ENCODE measurements around the gene COTL1.

The COTL1 gene

DNA sequence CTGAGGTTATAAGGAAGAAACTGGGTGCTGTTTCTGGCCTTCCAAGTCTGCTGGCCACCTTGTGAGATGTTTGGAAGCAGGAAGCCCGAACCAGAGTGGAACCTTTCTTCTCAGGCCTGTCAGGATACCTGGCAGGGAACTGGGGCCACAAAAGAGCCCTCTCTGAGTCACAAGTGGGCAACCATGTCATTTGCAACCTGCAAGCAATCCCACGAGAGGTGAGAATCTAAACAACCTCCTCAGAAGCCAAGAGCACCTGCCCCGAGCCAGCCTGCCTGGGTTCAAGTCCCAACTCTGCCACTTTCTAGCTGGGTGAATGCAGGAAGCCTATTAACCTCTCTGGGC, 3.3 kb downstream of the COTL1 start:
- Mint-ChIP-seq H3K4me1 (peaks cover 64% of the 10 kb centered on the region), H3K9me3 (peaks cover 4% of the 10 kb centered on the region), H3K4me3 (peak overlapping the region; percentile 96), H3K27ac (peak overlapping the region; percentile 67), H3K36me3 (peaks cover 45% of the 10 kb centered on the region), H3K27me3 (no peaks in the 10 kb centered on the region)
- ATAC-seq (ENCODE audit: low read depth): no peak
- DNase-seq (ENCODE audit: low spot score in 2 of 2): no peak

DNA sequence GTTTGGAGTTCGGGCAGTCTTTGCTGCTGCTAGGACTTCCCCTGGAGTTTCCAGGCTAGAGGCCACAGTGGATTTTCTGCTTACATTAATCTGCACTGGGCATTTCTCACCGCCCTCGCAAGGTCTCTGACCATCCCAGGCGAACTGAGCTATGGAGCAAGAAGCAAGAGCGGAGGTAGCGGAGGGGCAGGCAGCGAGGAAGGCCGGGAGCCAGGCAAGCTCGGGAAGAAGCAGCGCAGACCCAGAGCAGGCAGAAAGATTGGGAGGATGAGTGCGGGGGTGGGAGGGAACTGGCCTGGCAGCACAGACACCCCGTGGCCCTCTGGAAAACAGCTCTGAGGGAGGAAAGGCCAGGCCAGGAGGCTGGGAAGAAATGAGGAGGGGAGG, 3.8 kb downstream of the COTL1 start:
- Mint-ChIP-seq H3K9me3 (peaks cover 4% of the 10 kb centered on the region), H3K27me3 (no peaks in the 10 kb centered on the region), H3K27ac (peak overlapping the region; percentile 67), H3K36me3 (peaks cover 48% of the 10 kb centered on the region), H3K4me1 (peaks cover 65% of the 10 kb centered on the region), H3K4me3 (peak overlapping the region; percentile 81)
- DNase-seq (ENCODE audit: low spot score in 2 of 2): no peak
- no peak for ATAC-seq (ENCODE audit: low read depth)

GRCh38 chr16:84613408-84614072, 4.3 kb downstream of the COTL1 start:
- Mint-ChIP-seq H3K27me3 (no peaks in the 10 kb centered on the region), H3K9me3 (peaks cover 4% of the 10 kb centered on the region), H3K4me1 (peaks cover 62% of the 10 kb centered on the region), H3K27ac (peak overlapping the region; percentile 67), H3K36me3 (peaks cover 48% of the 10 kb centered on the region), H3K4me3 (peak overlapping the region; percentile 81)
- ATAC-seq (ENCODE audit: low read depth): no peak
- no peak for DNase-seq (ENCODE audit: low spot score in 2 of 2)

DNA sequence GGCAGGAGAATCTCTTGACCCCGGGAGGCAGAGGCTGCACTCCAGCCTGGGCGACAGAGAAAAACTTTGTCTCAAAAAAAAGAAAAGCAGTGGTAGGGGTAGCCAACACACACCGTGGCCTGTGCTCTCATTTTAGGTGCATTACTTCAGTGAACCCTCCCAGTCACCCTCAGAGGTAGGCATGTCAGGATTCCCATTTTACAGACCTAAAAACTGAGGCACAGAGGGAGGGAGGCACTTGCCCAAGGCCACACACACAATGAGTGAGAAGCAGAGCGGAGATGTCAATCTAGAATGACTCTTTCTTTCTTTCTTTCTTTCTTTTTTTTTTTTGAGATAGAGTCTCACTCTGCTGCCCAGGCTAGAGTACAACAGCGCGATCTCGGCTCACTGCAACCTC, 5.2 kb downstream of the COTL1 start:
- peak overlapping the region; percentile 67 for H3K27ac Mint-ChIP-seq
- DNase-seq (ENCODE audit: low spot score in 2 of 2) (no peak), ATAC-seq (ENCODE audit: low read depth) (no peak)
- peaks cover 48% of the 10 kb centered on the region for H3K36me3 Mint-ChIP-seq
- no peaks in the 10 kb centered on the region for H3K27me3 Mint-ChIP-seq
- peaks cover 4% of the 10 kb centered on the region for H3K9me3 Mint-ChIP-seq
- H3K4me3 Mint-ChIP-seq: no peak overlapping the region
- H3K4me1 Mint-ChIP-seq: peaks cover 64% of the 10 kb centered on the region

- no peak for DNase-seq (ENCODE audit: low spot score in 2 of 2)
- Mint-ChIP-seq H3K4me1 (peaks cover 72% of the 10 kb centered on the region), H3K36me3 (peaks cover 46% of the 10 kb centered on the region)
Measured at GRCh38 chr16:84611041-84611440, 6.8 kb downstream of the COTL1 start.

GRCh38 chr16:84610376-84610775, 7.5 kb downstream of the COTL1 start:
- Mint-ChIP-seq H3K4me1 (peaks cover 75% of the 10 kb centered on the region), H3K4me3 (no peak overlapping the region), H3K27me3 (no peaks in the 10 kb centered on the region), H3K36me3 (peaks cover 44% of the 10 kb centered on the region), H3K27ac (peak overlapping the region; percentile 87), H3K9me3 (peaks cover 4% of the 10 kb centered on the region)
- no peak for ATAC-seq (ENCODE audit: low read depth)
- no peak for DNase-seq (ENCODE audit: low spot score in 2 of 2)

More at GRCh38 chr16:84611041-84611440, 6.8 kb downstream of the COTL1 start:
- Mint-ChIP-seq H3K27ac (peak overlapping the region; percentile 87), H3K4me3 (peak overlapping the region; percentile 13), H3K9me3 (peaks cover 4% of the 10 kb centered on the region), H3K27me3 (no peaks in the 10 kb centered on the region)
- ATAC-seq (ENCODE audit: low read depth): no peak

- H3K9me3 Mint-ChIP-seq: peaks cover 4% of the 10 kb centered on the region
- DNase-seq (ENCODE audit: low spot score in 2 of 2): no peak
- H3K36me3 Mint-ChIP-seq: peaks cover 42% of the 10 kb centered on the region
- H3K4me3 Mint-ChIP-seq: peak overlapping the region; percentile 68
- ATAC-seq (ENCODE audit: low read depth): peak; percentile 16
- peaks cover 71% of the 10 kb centered on the region for H3K4me1 Mint-ChIP-seq
- H3K27ac Mint-ChIP-seq: peak overlapping the region; percentile 87
- no peaks in the 10 kb centered on the region for H3K27me3 Mint-ChIP-seq
Measured at GRCh38 chr16:84609563-84610177, 8.2 kb downstream of the COTL1 start.

DNA sequence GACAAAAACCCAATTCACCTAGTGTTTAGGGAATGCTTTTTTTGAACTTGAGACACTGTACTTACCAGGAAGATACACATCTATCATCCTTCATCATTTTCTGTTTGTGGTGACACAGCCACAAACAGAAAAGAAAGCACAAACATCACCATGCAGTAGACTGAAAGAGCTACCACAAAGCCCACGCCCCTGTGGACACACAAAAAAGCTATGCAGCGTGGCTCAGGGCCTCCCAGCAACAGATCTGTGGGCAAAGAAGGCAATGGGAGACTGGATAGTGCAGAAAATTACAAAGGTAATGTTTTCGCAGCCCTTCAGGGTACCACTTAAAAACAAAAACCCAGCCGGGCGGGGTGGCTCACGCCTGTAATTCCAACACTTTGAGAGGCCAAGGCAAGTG, 9.6 kb downstream of the COTL1 start:
- Mint-ChIP-seq H3K4me3 (peak overlapping the region; percentile 80), H3K27ac (peak overlapping the region; percentile 87), H3K27me3 (no peaks in the 10 kb centered on the region), H3K4me1 (peaks cover 66% of the 10 kb centered on the region), H3K9me3 (peaks cover 4% of the 10 kb centered on the region), H3K36me3 (peaks cover 38% of the 10 kb centered on the region)
- DNase-seq (ENCODE audit: low spot score in 2 of 2): no peak
- ATAC-seq (ENCODE audit: low read depth): peak; percentile 16

GRCh38 chr16:84607694-84608093, 10.2 kb downstream of the COTL1 start:
- ATAC-seq (ENCODE audit: low read depth) (peak; percentile 90), DNase-seq (ENCODE audit: low spot score in 2 of 2) (peak; percentile 50 to 69)
- Mint-ChIP-seq H3K9me3 (peaks cover 4% of the 10 kb centered on the region), H3K4me3 (peak overlapping the region; percentile 80), H3K4me1 (peaks cover 70% of the 10 kb centered on the region), H3K27me3 (no peaks in the 10 kb centered on the region), H3K36me3 (peaks cover 35% of the 10 kb centered on the region), H3K27ac (peak overlapping the region; percentile 87)

- peak overlapping the region; percentile 87 for H3K27ac Mint-ChIP-seq
- H3K36me3 Mint-ChIP-seq: peaks cover 34% of the 10 kb centered on the region
- ATAC-seq (ENCODE audit: low read depth) (no peak), DNase-seq (ENCODE audit: low spot score in 2 of 2) (no peak)
- H3K4me3 Mint-ChIP-seq: peak overlapping the region; percentile 80
- H3K27me3 Mint-ChIP-seq: no peaks in the 10 kb centered on the region
- peaks cover 4% of the 10 kb centered on the region for H3K9me3 Mint-ChIP-seq
- H3K4me1 Mint-ChIP-seq: peaks cover 72% of the 10 kb centered on the region
Measured at GRCh38 chr16:84607061-84607460, 10.8 kb downstream of the COTL1 start.

GRCh38 chr16:84606081-84606875, 11.6 kb downstream of the COTL1 start:
- no peak for DNase-seq (ENCODE audit: low spot score in 2 of 2)
- Mint-ChIP-seq H3K4me1 (peaks cover 69% of the 10 kb centered on the region), H3K27me3 (no peaks in the 10 kb centered on the region), H3K4me3 (peak overlapping the region; percentile 80), H3K27ac (peak overlapping the region; percentile 87), H3K9me3 (peaks cover 3% of the 10 kb centered on the region), H3K36me3 (peaks cover 27% of the 10 kb centered on the region)
- peak; percentile 13 for ATAC-seq (ENCODE audit: low read depth)

DNA sequence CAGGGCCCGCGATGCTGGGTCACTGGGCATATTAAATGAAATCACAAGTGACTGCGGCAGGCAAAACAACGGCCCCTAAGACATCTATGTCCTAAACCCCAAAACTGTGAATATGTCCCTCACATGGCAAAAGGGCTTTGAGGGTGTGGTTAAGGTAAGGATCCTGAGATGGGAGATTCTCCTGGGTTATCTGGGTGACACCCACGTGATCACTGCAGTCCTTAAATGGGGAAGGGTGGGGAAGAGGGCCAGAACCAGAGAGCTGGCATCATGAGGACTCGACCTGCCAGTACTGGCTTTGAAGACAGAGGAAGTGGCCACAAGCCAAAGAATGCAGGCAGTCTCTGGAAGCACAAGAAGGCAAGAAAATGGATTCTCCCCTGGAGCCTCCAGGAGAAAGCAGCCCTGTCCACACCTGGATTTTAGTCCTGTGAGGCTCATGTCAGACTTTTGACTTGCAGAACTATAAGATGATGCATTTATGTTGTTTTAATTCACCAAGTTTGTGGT, 12.5 kb downstream of the COTL1 start:
- H3K27ac Mint-ChIP-seq: peak overlapping the region; percentile 87
- peaks cover 69% of the 10 kb centered on the region for H3K4me1 Mint-ChIP-seq
- H3K4me3 Mint-ChIP-seq: no peak overlapping the region
- H3K36me3 Mint-ChIP-seq: peaks cover 19% of the 10 kb centered on the region
- ATAC-seq (ENCODE audit: low read depth): no peak
- H3K9me3 Mint-ChIP-seq: no peaks in the 10 kb centered on the region
- H3K27me3 Mint-ChIP-seq: no peaks in the 10 kb centered on the region
- DNase-seq (ENCODE audit: low spot score in 2 of 2): no peak

- H3K4me1 Mint-ChIP-seq: peaks cover 69% of the 10 kb centered on the region
- no peaks in the 10 kb centered on the region for H3K9me3 Mint-ChIP-seq
- no peaks in the 10 kb centered on the region for H3K27me3 Mint-ChIP-seq
- no peak for DNase-seq (ENCODE audit: low spot score in 2 of 2)
- peak overlapping the region; percentile 99 for H3K27ac Mint-ChIP-seq
- ATAC-seq (ENCODE audit: low read depth): no peak
- peak overlapping the region; percentile 79 for H3K4me3 Mint-ChIP-seq
- H3K36me3 Mint-ChIP-seq: peaks cover 10% of the 10 kb centered on the region
Measured at GRCh38 chr16:84604477-84605013, 13.3 kb downstream of the COTL1 start.

- no peaks in the 10 kb centered on the region for H3K27me3 Mint-ChIP-seq
- H3K9me3 Mint-ChIP-seq: no peaks in the 10 kb centered on the region
- DNase-seq (ENCODE audit: low spot score in 2 of 2) (no peak), ATAC-seq (ENCODE audit: low read depth) (no peak)
- H3K4me1 Mint-ChIP-seq: peaks cover 67% of the 10 kb centered on the region
- H3K36me3 Mint-ChIP-seq: peaks cover 10% of the 10 kb centered on the region
- H3K27ac Mint-ChIP-seq: peak overlapping the region; percentile 99
- peak overlapping the region; percentile 79 for H3K4me3 Mint-ChIP-seq
Measured at GRCh38 chr16:84603940-84604339, 13.9 kb downstream of the COTL1 start.
